ENCODE results near the gene GZF1.

Gene GZF1

DNA sequence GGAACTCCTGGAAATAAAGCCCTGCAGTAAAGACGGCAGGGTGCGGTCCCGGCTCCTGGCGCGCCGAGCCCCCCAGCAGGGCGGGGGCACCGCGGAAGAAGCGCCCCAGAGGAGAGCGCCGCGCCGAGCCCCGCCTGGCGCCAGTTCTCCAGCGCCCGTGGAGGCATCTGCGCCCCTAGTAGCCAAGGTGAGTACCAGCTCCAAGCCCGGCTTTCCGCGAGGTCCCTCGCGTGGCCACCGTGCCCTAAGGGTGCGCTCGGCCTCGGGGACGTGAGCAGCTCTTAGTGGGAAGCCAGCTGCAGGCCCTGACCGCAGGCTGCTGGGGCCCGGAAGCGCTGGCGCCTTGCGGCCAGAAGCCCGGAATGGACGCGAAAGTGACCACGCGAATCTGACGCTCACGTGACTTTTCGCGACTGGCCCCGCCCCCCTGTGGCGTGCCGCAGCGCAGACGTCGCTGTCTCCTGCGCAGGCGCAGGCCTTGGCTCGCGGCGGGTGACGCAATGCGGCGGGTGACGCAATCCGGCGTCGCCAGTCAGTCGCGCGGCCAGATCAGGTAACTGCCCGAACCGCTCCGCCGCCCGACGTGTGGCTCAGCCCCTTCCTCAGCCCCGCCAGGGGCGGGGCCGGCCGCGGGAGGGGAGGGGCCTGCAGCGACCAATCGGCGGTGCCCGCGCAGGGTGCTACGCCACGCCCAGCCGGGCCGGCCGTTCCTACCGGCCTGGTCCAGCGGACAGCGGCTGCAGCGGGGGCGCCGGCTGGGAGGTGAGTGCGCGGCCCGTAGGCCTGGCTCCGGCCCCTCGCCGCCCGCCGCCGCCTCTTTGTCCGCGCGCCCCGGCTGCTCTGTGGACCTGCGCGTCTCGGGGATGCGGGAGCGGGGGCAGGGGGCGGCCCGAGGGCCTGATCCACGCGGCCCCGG lies at the start of gene GZF1:
GZF1 (plus strand) TSS at position 707 of the 916 bp plus-strand sequence. CDS start 2,202 bp downstream, outside the sequence.
- peak; percentile 94 to 99 for DNase-seq (ENCODE audit: low read depth in 2 of 2)

GRCh38 chr20:23313271-23313670 lies 48.7 kb upstream of the GZF1 start:
- DNase-seq (ENCODE audit: low read depth in 2 of 2) = no peak

DNA sequence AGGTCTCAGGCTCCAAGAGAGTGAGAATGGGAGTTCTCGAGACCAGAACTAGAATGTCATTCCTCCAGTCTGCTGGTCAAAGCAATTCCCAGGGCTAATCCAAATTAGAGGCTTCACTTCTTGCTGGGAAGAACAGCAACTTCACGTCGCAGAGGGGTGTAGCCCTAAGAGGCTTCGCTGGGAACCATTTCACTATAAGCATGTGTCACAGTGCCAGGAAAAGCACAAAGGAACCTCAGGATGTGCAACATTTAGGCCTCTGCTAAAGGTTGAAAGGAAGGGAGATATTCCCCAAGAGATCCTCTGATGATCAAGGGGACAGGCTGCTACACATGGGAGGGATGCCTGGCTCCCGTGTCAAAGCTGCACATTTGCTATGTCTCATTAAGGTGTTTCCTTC lies 47.3 kb upstream of the GZF1 start:
- no peak for DNase-seq (ENCODE audit: low read depth in 2 of 2)

- DNase-seq (ENCODE audit: low read depth in 2 of 2) = no peak
These were observed 46.9 kb upstream of the GZF1 start for GRCh38 chr20:23315099-23315498.

- no peak for DNase-seq (ENCODE audit: low read depth in 2 of 2)
These were observed 45.4 kb upstream of the GZF1 start for GRCh38 chr20:23316626-23317025.

DNA sequence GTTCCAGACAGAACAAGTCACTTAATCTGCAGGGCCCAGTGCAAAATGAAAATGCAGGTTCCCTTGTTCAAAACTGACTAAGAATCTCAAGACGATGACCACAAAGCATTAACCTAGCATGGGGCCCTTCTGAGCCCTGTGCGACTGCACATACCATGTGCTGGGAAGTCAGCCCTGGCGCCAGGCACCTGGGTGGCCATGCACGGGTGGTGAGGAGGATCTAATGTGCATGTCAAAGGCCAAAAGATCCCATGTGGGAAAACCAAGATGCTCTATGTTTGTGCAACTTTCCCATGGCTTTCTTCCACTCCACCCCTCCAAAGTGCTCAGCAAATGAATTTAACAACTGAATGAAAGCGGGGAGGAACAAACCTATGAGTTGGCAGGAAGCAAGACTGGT lies 44.9 kb upstream of the GZF1 start:
- DNase-seq (ENCODE audit: low read depth in 2 of 2) = no peak

DNA sequence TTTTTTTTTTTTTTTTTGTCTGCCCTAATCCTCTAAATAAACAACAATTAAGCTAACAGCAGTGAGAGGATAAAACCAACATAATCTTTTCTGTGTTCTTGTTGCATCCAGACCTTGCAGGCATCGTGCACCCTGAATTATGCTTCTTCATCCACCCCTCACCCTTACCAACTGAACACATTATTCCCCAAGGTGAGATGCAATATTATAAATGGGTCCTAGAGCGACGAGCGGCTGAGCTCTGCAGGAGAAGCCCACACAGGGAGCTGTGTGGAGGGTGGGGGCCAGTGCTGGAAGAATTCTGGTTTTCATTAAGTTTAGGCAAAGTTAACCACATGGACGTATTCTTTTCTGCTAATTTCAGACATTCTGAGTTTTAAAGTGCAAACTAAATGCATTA lies 43.6 kb upstream of the GZF1 start:
- DNase-seq (ENCODE audit: low read depth in 2 of 2) = no peak

GRCh38 chr20:23320317-23320716 lies 41.7 kb upstream of the GZF1 start:
- DNase-seq (ENCODE audit: low read depth in 2 of 2) = no peak

- no peak for DNase-seq (ENCODE audit: low read depth in 2 of 2)
These were observed 36.9 kb upstream of the GZF1 start for GRCh38 chr20:23325107-23325506.

- no peak for DNase-seq (ENCODE audit: low read depth in 2 of 2)
These were observed 35.2 kb upstream of the GZF1 start for GRCh38 chr20:23326774-23327173.

- DNase-seq (ENCODE audit: low read depth in 2 of 2) = no peak
These were observed 34.2 kb upstream of the GZF1 start for GRCh38 chr20:23327617-23328333.

GRCh38 chr20:23331450-23332350 lies 30.3 kb upstream of the GZF1 start:
- no peak for DNase-seq (ENCODE audit: low read depth in 2 of 2)

DNA sequence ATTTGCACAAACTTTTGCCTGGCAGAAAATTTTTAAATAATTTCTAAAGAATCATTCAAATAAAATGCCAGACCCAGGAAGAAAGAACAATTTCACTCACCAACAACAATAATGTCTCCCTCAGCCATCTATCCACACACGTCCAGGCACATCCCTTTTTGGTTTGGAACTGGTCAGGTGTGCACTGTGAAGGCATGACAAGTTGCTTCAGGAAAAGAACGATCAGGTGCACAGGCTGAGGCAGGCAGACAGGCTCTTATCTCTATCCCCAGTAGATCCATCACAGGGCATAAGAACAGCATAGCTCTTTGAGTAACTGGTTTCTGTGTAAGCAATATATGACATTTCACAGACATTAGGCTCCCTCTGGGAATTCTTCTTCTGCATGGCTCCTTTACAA lies 29.5 kb upstream of the GZF1 start:
- DNase-seq (ENCODE audit: low read depth in 2 of 2) = no peak

DNA sequence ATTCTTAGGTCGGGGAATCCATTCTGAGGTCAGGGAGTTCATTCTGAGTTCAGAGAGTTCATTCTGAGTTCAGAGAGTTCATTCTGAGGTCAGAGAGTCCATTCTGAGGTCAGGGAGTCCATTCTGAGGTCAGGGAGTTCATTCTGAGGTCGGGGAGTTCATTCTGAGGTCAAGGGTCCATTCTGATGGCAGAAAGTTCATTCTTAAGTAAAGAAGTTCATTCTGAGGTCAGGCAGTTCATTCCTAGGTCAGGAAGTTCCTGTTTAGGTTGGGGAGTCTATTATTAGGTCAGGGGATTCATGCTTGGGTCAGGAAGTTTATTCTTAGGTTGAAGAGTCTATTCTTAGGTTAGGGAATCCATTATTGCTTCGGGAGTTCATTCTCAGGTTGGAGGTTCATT lies 27.9 kb upstream of the GZF1 start:
- no peak for DNase-seq (ENCODE audit: low read depth in 2 of 2)

DNA sequence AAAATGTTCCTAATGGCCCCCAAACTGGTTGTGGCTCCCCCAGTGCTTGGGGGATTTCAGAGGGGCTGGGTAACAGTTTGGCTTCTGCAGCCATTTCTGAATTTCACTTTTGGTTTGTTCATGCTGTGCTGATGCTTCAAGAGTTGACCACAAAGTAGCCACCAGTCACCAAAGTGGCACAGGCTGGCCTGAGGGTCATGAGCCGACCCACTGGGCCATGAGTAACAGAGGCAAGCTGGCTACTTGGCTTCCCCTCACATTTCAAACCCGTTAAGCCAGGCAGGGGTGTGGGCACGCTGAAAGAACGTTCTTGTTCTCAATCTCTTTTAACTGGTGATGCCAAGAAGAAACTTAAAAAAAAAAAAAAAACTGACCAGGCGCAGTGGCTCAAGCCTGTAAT lies 26.5 kb upstream of the GZF1 start:
- DNase-seq (ENCODE audit: low read depth in 2 of 2) = no peak

DNA sequence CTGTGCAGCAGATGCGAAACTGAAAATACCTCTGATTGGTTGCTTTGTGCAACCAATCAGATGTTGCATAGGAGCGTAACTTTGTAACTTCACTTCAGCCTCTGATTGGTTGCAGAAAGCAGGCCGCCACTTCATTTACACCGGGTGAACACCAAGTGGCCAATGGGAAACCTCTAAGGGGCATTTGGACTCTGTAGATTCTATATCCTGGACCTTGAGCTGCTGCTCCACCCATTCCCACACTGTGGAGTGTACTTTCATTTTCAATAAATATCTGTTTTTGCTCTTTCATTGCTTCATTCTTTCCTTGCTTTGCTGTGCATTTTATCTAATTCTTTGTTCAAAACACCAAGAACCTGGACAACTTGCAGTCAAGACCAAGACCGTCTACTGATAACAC lies 25.5 kb upstream of the GZF1 start:
- DNase-seq (ENCODE audit: low read depth in 2 of 2) = no peak

GRCh38 chr20:23337312-23337711 lies 24.7 kb upstream of the GZF1 start:
- DNase-seq (ENCODE audit: low read depth in 2 of 2) = no peak

DNA sequence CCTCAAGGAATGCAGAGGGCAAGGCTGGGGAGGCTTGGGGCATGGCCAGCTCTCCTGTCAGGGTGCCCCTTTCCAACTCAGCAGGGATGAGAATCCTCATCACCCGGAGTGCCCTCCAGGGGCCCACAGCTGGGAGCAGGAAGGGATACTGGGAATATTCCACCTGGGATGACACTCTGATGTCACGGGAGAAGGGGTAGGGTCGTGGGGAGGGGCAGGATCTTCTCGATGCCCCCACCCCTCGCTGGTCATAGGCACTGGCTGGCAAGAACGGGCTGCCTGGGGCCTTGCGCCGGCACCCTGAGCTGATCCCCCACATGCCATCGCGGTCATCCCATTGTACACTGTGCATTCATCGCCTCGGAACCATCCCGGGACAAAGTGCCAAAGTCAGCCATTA lies 22.0 kb upstream of the GZF1 start:
- DNase-seq (ENCODE audit: low read depth in 2 of 2) = no peak

GRCh38 chr20:23340524-23340923 lies 21.5 kb upstream of the GZF1 start:
- DNase-seq (ENCODE audit: low read depth in 2 of 2) = no peak

DNA sequence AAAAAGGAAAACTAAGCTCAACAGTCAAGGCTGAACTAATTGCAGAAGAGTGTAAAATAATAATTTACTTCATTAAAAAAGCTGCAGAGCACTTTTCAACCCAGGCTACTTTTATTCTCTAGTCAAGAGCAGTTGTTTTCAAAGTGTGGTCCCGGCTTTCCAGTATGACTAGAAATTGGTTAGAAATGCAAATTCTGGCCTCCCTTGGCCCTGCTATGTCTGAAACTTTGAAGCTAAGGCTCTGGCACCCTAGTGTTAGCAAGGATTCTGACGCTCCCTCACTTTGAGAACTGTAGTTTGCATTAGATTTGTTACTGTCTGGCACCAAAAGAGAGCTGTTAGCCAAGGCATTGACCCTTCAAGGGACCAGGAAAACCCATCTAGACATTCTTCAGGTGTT lies 20.9 kb upstream of the GZF1 start:
- no peak for DNase-seq (ENCODE audit: low read depth in 2 of 2)

- DNase-seq (ENCODE audit: low read depth in 2 of 2) = no peak
These were observed 18.4 kb upstream of the GZF1 start for GRCh38 chr20:23343590-23343989.

- no peak for DNase-seq (ENCODE audit: low read depth in 2 of 2)
These were observed 17.6 kb upstream of the GZF1 start for GRCh38 chr20:23344336-23344735.
